GM12864 (cell line): Measurements from ENCODE around the gene AKAP8.

Source experiments
- DNase-seq: peaks from one replicate; pipeline ENCODE4 v3.0.0-alpha.2; 2011; ENCODE audit warnings: low read depth
- H3K4me3 ChIP-seq: 2 replicates; pipeline ENCODE4 v1.5.1; 2011; ENCODE audit warnings: mild to moderate bottlenecking, low read depth, low read length, control low read depth
- CTCF ChIP-seq: IDR thresholded peaks from 2 replicates; pipeline ENCODE4 v1.5.1; 2011; ENCODE audit warnings: low read depth, mild to moderate bottlenecking, moderate library complexity, low read length, control low read depth, inconsistent platforms; ENCODE audit errors: missing control alignments

Gene AKAP8

DNA sequence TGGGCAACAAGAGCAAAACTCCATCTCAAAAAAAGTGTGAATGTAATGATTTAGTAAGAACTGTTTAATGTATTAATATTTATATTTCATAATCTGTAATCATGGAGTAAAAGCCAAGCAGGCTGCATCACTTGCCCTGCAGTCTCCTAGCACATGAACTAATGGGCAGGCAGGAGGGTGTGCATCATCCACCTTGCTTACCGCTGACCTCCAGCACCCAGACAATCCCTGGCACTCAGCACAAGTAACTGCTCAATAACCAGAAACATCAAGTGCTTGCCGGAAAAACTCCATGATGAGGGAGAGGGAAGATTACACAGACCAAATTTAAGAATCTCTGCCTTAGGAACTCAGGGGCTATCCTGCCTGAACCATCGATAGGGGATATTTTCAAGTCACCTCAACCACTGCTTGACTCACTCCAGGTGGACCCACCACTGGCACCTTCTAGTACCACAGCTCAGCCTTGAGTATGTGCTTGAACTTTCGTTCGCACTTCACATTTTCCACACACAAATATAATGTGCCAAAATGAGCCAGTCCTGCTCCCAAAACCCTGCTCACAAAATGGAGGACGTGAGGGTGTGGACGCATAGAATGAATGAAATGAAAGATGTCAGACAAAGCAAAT lies 65.8 kb downstream of the AKAP8 start:
- TF ChIP-seq CTCF, result no peak

GRCh38 chr19:15307169-15307568 lies 72.4 kb downstream of the AKAP8 start:
- no peak for DNase-seq
- H3K4me3 ChIP-seq, result no peak overlapping the region
- TF ChIP-seq CTCF, result no peak

More for the DNA sequence above, 65.8 kb downstream of the AKAP8 start:
- no peak for DNase-seq
- no peak overlapping the region for H3K4me3 ChIP-seq

- TF ChIP-seq CTCF, result no peak
- no peak overlapping the region for H3K4me3 ChIP-seq
- DNase-seq, result no peak
Measured at GRCh38 chr19:15305582-15306334, 73.8 kb downstream of the AKAP8 start.

- no peak overlapping the region for H3K4me3 ChIP-seq
Measured at GRCh38 chr19:15304140-15304705, 75.4 kb downstream of the AKAP8 start.

More at GRCh38 chr19:15304140-15304705, 75.4 kb downstream of the AKAP8 start:
- no peak for DNase-seq
- TF ChIP-seq CTCF, result no peak
